HG03175 (cell line): ENCODE measurements around the gene TMEM225.
A peak's percentile ranks its signal among the peaks of the same experiment; 100 is the strongest.
"Not testable (repeated sequence)": the region's sequence is repeated elsewhere in the genome, so short reads cannot be mapped to it uniquely, and the experiment has no call there.

Source experiments
- ATAC-seq: cut with Tn5 transposase; IDR thresholded peaks from one replicate; pipeline ENCODE4 v1.9.1; 2021; ENCODE audit warnings: mild to moderate bottlenecking, moderate library complexity; ENCODE audit not compliant: unreplicated experiment

The TMEM225 gene, protein sequence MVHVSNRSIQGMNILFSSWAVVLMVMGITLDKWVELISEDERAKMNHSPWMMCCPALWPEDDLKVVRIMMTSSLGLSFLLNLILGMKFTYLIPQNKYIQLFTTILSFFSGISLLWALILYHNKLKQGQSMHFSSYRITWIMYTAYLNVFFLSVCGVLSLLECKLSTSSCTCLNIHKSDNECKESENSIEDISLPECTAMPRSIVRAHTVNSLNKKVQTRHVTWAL

DNA sequence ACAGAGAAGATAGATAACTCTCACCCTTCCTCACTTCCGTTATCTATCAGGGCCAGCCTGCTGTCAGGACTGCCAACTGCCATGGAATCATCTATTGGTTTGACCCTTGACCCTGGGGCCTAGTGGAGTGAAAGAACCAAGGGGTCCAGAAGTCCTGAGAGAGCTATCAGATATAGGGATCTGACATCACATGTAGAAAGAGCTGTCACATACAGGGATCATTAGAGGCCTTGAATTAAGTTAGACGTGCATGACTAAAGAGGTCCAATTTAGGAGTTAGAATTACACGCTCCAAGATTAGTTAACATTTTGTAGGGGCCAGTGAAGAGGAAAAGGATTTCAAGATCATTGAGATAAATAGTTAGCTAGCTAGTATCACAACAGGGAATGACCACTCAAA, at the start of gene TMEM225:
TMEM225 (minus strand) TSS at position 101 of the 400 bp plus-strand sequence. CDS start 245 bp downstream, outside the sequence.
- ATAC-seq = no peak

DNA sequence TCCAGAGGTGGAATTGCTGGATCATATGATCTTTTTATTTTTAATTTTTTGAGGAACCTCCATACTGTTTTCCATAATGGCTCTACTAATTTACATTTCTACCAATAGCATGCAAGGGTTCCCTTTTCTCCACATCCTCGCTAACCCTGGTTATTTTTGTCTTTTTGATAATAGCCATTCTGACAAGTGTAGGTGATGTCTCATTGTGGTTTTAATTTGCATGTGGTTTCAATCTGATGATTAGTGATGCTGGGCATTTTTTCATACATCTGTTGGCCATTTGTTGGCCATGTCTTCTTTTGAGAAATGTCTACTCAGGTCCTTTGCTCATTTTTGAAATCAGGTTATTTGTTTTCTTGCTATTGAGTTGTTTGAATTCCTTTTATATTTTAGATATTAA, 38.6 kb upstream of the TMEM225 start:
- ATAC-seq = peak; percentile 50

DNA sequence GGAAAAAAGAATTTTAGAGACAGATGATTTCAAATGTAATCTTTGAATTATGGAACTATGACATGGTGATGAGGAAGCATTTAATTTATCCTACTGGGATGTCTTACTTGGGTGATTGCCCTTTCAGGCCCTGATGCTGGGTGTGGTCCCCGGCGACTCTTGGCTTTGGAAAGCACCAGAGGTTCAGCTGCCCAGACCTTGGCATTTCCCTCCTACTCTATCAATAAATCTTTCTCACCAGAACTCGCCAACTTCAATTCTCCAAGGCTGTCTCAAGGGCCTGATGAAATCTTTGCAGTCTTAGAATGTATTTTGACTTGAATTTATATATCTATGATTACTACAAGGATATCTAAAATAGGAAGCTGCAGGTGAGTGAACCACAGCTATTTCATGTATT, 35.5 kb upstream of the TMEM225 start:
- ATAC-seq = no peak

DNA sequence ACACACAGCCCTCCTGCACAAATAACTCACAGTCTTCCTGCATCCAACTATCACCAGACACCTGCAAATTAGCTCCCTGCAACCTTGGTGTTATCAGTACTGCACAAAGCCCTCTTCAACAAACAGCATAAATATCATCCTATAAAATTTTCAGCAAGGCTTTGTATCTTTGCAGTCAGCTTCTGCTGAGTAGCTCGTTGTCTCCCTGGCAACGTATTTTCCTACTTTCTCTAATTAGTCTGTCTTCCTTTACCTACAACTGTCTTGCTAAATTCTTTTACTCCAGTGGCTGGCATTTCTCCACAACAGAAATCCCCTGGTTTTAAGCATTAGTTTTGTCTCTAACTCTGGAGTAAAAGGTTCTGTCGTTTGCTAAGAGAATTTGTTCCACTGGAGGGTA, 20.4 kb upstream of the TMEM225 start:
- ATAC-seq = no peak

DNA sequence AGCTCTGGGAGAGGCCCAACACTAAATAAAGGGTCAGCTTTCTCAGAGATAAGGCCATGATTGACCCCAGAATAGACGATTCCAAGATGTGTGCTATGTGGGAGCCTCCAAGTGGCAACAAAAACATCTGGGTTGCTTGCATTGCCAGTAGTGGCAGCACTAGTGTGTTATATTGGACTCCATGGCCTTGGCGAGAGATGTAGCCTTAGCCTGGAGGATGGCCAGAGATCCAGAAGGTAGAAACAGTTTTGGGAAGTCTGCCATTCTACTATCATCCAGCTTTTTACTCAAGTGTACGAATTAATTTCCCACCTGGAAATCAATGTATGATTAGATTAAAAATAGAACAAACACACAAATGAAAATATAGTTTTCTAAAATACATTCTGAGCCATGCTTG, 19.5 kb upstream of the TMEM225 start:
- no peak for ATAC-seq

DNA sequence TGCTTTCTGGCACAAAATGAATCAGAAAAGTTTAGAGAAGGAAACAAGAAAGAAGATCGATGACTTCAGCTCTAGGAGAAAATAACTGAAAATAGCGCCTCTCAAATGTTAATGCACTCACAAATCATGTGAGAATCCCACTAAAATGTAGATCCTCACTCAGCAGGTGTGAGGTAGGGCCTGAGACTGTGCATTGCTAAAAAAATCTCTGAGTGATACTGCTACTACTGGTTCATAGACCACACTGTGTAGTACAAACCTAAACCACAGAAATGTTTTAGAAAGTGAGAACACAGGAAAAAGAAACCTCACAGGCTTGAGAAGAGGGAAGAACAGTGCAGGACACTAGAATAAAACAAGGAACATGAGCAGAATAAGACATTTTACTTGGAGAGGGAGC, 18.5 kb upstream of the TMEM225 start:
- ATAC-seq = peak; percentile 52

DNA sequence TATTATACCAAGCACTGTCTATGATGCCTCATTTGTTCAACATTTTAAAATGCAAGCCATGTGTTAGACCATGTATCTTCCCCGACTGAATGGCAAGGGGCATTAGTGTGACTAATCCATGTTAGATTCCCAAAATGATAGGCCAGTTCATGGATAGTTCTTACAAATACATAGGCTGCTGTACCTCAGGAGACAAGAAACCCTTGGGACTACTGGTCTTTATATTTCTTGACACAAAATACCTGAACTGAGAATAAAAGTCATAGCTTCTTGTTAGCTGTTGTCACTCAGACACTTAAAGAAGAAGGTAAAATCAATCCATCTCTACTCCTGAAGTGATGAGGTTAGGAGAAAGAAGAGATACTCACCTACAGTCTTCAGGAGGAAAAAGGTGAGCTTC, 16.4 kb upstream of the TMEM225 start, which contains the start of gene OR8D4:
OR8D4 (plus strand) TSS at position 301 of the 400 bp plus-strand sequence. CDS start 4,265 bp downstream, outside the sequence.
- ATAC-seq = no peak

DNA sequence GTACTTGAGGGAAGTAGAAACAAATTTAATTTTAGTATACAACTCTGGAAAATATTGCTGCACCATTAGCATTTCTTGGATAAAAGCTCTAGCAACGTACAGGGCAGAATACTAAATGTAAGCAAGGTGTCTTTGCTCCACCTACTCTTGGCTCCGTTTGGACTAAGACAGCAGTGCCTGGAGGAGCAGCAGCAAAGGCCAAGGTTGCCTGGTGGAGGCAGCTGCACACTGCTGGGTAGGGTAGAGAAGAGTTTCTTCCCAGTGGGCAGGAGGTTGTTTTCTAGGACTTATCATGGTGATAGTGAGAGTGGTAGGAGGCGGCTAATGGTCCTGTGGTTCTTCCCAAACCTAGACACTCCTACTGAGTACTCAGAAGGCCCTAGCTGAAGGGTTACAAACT, 14.3 kb upstream of the TMEM225 start:
- no peak for ATAC-seq

DNA sequence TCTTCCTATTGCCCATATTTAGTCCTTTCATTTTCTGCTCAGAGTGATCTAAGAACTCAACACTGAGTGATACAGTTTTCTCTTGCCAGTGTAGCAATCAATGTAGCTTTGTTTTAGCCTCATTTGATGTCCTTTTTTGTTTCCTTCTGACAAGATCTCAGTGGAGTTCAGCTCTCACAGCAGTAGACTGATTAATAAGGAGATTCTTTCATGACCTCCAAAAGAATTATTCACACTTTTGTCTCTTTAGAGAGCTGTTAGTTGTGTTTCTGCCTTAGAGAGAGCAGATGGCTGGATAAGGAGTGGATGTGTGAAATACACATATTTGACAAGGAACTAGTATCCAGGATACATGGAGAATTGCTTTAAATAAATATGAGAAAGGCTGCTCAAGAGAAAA, 6.6 kb upstream of the TMEM225 start:
- no peak for ATAC-seq

DNA sequence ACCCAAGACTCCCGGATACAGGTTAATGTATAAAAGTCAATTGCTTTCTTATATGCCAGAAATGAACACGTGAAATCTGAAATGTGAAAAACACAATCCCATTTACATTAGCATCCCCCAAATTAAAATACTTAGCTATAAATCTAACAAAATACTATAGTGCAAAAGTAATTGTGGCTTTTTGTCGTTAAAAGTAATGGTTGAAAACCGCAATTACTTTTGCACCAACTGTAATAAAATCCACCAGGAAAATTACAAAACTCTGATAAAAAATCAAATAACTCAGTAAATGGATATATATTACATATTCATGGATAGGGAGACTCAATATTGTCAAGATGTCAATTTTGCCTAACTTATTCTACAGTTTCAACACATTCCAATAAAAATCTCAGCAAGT, 4.6 kb downstream of the TMEM225 start:
- ATAC-seq = no peak

DNA sequence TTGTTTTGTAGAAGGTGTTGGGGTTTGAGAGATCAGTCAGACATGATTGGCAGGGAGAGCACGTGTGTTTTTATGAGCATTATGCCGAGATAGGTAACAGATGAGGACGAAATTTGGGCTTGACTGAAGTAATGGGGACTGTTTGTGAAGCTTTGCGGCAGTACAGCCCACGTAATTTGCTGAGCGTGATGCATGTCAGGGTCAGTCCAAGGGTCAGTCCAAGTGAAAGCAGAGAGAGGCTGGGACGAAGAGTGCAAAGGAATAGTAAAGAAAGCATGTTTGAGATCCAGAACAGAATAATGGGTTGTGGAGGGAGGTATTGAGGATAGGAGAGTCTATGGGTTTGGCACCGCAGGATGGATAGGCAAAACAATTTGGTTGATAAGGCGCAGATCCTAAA, 17.7 kb downstream of the TMEM225 start:
- ATAC-seq = not testable (repeated sequence)

DNA sequence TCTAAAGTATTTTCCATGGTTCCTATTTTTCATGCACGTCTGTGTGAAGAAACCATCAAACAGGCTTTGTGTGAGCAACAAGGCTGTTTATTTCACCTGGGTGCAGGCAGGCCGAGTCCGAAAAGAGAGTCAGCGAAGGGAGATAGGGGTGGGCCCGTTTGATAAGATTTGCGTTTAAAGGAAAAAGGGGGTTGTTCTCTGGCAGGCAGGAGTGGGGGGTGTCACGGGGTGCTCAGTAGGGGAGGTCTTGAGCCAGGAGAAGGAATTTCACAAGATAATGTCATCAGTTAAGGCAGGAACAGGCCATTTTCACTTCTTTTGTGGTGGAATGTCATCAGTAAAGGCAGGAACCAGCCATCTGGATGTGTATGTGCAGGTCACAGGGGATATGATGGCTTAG, 20.2 kb downstream of the TMEM225 start:
- ATAC-seq = not testable (repeated sequence)

DNA sequence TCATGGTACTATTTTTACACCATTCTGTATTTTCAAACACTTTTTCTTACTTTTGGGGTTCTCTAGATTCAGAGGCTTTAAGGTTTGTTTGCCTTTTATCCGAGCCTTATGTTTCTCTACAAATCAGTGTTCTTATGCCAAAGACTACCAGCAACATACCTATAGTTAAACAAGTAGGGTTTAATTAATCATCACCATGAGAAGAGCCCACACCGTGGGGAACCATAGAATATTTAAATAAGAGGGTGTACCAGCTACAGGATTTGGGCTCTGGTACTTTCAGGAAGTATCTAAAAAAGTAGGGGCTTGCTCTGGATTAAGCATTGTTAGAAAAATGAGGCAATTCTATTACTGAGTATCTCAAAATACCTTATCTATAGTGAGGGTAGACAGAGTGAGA, 25.7 kb downstream of the TMEM225 start:
- ATAC-seq = no peak

DNA sequence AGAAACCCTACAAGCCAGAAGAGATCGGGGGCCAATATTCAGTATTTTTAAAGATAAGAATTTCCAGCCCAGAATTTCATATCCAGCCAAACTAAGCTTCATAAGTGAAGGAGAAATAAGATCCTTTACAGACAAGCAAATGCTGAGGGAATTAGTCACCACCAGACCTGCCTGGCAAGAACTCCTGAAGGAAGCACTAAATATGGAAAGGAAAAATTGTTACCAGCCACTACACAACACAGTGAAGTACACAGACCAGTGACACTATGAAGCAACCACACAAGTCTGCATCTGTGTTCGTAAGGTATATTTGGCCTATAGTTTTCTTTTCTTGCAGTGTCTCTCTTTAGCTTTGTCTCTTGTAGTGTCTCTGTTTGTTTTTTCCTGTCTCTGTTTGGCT, 29.0 kb downstream of the TMEM225 start:
- no peak for ATAC-seq

DNA sequence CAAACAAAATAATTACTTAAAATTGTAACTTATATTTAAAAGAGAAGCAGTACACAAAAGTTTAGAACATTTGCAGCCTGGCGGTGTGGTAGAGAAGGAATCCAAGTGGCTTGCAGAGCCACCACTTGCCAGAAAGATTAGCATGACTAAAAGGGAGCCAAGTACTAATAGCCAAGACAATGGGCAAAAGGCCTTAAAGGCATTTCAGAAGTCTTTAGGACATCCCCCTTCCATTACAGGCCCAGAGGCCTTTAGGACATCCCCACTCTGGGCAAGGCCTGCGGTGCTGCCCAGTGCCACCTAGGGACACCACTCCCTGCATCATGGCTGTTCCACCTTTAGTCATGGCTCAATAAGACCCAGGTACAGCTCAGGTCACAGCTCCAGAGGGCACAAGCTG, 32.4 kb downstream of the TMEM225 start:
- no peak for ATAC-seq

DNA sequence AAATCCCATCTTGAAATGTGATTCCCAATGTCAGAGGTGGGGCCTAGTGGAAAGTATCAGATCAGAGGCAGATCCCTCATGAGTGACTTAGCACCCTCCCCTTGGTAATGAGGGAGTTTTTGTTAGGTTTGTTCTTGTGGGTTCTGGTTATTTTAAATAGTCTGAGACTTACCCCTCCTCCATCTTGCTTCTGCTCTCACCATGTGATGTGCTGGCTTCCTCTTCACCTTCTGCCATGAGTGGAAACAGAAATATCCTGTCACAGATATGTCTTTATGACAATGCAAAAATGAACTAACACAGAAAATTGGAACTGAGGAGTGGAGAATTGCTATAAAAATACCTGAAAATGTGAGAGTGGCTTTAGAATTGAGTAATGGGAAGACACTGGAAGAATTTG, 33.1 kb downstream of the TMEM225 start:
- no peak for ATAC-seq

DNA sequence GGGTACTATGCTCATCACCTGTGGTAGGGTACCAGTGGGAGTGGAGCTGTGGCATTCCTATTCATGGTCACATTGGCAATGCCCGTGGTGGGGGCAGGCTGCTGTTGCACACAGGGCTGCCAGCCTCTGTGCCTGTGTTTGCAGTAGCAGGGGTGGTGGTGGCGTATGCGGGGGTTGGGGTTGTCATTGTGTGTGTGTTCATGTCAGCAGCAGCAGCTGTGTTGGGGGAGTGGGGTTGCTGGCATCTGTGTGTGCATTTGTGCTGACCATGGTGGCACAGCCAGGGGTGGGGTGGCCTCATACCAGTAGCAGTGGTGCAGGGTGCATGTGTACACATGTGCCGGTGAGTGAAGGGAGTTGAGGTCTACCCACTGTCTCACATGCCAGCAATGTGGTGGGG, 34.4 kb downstream of the TMEM225 start:
- ATAC-seq = no peak

DNA sequence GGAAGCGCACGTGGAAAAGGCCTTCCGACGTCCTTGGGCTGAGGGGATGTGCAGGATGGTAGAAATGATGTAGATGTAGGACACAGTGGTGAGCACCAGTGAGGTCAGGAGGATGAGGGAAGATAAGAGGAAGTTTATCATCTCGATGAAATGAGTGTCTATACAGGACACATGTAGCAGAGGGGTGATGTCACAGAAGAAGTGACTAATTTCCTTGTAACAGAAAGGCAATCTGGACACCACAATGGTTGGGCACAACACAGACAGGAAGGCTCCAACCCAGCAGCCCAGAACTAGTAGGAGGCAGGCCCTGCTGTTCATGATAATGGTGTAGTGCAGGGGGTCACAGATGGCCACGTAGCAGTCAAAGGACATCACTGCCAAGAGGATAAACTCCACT, 44.3 kb downstream of the TMEM225 start:
- ATAC-seq = no peak

DNA sequence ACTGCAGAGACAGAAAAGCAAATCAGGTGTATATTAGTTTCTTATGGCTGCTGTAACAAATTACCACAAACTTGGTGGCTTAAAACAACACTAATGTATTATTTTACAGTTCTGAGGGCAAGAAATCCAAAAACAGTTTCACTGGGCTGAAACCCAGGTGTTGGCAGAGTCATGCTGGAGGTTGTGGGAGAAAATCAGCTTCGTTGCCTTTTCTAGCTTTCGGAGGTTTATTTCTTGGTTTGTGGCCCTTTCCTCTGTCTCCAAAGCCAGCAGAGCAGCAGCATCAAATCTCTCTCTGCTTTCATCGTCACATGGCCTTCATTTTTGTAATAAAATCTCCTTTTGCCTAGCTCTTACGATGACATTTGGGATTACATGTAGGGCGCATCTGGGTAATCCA, 46.3 kb downstream of the TMEM225 start:
- ATAC-seq = no peak

DNA sequence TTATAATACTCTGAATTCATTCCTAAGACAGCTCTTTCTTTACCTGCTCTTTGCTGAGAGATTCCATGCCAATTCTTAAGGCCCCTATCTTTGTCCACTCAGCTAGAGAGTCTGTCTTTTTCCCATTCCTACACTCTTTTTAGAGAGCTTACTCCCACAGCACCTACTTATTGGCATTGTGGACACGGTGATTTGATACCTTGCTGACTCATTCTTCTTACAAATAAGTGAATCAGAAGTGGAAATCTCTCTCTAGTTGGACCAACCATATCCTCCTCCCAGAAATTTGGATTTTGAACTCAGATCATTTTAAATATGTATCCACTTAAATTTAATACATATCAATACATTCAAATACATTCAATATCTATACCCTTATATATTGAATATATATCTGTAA, 46.8 kb downstream of the TMEM225 start:
- ATAC-seq = no peak

DNA sequence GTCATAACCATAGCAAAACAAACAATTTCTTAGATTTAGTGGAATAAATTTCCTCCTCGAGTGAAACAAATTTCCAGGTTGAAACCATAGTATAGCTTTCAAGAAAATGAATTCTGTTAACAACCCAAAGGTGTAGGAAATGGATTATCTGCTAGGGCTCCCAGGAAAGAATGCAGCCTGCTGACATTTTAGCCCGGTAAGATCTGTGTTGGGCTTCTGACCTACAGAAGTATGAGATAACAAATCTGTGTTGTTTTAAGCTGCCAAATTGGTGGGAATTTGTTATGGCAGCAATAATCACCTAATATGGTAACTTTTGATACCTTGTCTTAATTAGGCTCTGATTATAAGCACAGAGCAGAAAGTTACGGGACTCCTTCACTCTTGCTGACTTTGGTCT, 47.3 kb downstream of the TMEM225 start:
- ATAC-seq = no peak

DNA sequence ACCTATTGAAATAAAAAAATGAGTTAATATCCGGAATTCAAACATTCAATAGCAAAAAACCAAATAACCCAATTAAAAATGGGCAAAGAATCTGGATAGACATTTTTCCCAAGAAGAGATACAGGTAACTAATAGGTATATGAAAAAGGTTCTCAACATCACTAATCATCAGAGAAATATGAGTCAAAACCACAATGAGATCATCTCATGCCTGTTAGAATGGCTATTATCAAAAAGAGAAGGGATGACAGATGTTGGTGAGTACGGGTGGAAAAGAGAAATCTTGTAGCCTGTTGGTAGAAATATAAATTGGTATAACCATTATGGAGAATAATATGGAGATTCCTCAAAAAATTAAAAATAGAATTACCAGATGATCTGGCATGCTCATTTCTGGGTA, 52.4 kb downstream of the TMEM225 start:
- no peak for ATAC-seq
